Astrocyte of the spinal cord (primary cell): ENCODE results near the gene TAS1R1.

Source experiments
- DNase-seq: peaks from one replicate; pipeline ENCODE4 v3.0.0; 2011; ENCODE audit warnings: low read depth, low spot score
- H3K4me3 ChIP-seq: 2 replicates; pipeline ENCODE4 v1.5.1; 2011; ENCODE audit warnings: low read depth, mild to moderate bottlenecking, low read length, moderate library complexity
- CTCF ChIP-seq: IDR thresholded peaks from 2 replicates; pipeline ENCODE4 v1.5.1; 2012; ENCODE audit warnings: low read depth, mild to moderate bottlenecking, low read length, inconsistent platforms
- in situ Hi-C: cut with HindIII; loops from 2 replicates; pipeline ENCODE4 v1.10.0; 2017; ENCODE audit warnings: low sequenced_read_pairs

Gene TAS1R1

GRCh38 chr1:6580593-6581409, 25.7 kb downstream of the TAS1R1 start:
- peak overlapping the region; percentile 83 for H3K4me3 ChIP-seq
- TF ChIP-seq CTCF = no peak
- in situ Hi-C loops = no loop called here
- no peak for DNase-seq

GRCh38 chr1:6581561-6582305, 26.6 kb downstream of the TAS1R1 start:
- H3K4me3 ChIP-seq = no peak overlapping the region
- in situ Hi-C loops = no loop called here
- TF ChIP-seq CTCF = no peak
- DNase-seq = no peak

DNA sequence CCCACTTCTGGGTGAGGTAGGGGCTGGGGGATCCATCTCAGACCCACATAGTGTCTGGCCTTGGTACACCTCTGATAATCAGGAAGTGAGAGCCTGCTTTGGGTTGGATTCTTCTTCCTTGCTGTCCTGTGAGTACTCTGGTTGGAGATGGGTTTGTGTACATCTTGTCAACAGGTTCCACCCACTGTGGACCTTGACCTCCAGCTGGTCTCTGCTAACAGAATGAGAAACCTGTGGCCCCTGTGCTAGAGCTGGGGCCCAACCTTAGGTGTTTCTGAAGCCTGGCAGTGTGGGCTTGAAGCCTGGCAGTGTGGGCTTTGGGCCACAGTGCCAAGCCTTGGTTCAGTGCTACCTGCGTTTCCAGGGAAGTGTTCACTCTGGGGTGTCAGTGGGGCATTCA, 27.3 kb downstream of the TAS1R1 start:
- no peak for DNase-seq
- TF ChIP-seq CTCF = no peak
- H3K4me3 ChIP-seq = no peak overlapping the region
- in situ Hi-C loops = no loop called here

DNA sequence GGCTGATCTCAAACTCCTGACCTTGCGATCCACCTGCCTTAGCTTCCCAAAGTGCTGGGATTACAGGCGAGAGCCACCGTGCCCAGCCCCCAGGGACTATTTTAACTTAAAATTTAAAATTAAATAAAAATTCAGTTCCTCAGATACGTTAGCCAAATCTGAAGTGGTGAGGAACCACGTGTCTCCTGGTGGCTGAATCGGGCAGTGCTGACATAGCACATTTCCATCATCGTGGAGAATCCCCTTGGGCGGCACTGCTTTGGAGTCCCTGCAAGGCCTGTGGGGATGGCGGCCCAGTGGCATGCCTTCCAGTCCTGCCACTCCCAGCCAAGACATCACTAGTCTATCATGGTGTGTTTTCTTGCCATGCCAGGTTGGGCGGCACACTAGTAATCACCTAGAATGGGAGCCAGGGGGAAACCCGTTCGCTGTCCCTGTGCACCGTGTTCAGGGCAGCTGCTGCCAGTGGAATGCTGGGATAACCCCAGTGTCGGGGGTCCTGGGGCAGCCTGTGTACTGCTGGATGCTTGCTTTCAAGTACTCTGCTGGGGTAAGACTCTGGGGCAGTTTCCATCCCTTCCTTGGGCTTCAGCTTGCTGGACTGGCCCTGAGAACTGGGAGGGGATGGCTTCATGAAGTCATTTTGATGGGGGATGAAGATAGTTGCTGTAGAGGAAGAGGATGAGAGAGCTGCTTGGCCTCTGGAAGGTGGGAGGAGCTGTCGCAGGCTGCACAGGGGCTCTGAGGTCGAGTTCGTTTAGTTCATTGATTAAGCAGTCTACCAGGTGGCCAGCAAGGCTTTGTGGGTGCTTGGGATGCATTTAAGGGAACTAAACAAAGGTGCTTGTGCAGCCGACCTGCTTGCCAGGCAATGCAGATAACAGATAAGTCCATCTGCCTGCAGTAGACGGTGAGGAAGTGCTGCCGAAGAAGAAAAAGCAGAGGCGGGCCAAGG, 29.3 kb downstream of the TAS1R1 start:
- TF ChIP-seq CTCF = no peak
- in situ Hi-C loops = no loop called here
- DNase-seq = no peak
- H3K4me3 ChIP-seq = no peak overlapping the region

GRCh38 chr1:6585081-6585722, 30.1 kb downstream of the TAS1R1 start:
- no peak for DNase-seq
- no peak overlapping the region for H3K4me3 ChIP-seq
- no peak for TF ChIP-seq CTCF
- in situ Hi-C loops = no loop called here

DNA sequence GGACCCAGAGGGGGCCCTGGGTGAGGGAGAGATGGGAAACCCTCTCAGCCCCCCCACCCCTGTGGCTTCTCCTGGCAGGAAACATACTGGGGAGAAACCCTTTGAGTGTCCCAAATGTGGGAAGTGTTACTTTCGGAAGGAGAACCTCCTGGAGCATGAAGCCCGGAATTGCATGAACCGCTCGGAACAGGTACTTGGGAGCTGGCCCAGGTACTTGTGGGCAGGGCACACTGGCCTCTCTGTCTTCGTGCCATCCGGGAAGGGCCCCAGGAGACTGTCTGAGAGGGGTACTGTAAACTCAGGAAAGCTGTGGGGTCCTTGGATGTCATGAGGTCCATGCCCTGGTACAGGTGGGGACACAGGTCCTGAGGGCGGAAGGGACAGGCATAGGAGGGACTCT, 30.7 kb downstream of the TAS1R1 start:
- no peak for DNase-seq
- TF ChIP-seq CTCF = no peak
- in situ Hi-C loops = no loop called here

More for the DNA sequence above, 30.7 kb downstream of the TAS1R1 start:
- no peak overlapping the region for H3K4me3 ChIP-seq
